Activated T-cell treated with anti-CD3 and anti-CD28 coated beads, Interleukin-2, amount 50 U/mL, for 72 hours (primary cell): ENCODE measurements around the gene DROSHA. TPM values are rescaled to one million over a fixed set of nuclear protein-coding genes. Genes with fewer than 3 reads are reported as not detected.
"Not testable (repeated sequence)": the region's sequence is repeated elsewhere in the genome, so short reads cannot be mapped to it uniquely, and the experiment has no call there.

Experiments
- ATAC-seq, 2 donors: fragments of 150-1000 bp; cut with Tn5 transposase; replicated peaks in 1 of 2; 2 replicates each; pipeline ENCODE4 v1.10.0; 2021; ENCODE audit warnings: moderate library complexity in 2 of 2, mild to moderate bottlenecking in 1 of 2
- DNase-seq, 2 donors: peaks; one replicate each; pipeline ENCODE4 v3.0.0; 2021 to 2022; ENCODE audit warnings: mixed read lengths in 1 of 2
- H3K27ac Mint-ChIP-seq: one replicate; pipeline ENCODE4 v1.8.0; 2022; ENCODE audit warnings: mild to moderate bottlenecking, moderate library complexity, mixed read lengths
- H3K27me3 Mint-ChIP-seq: one replicate; pipeline ENCODE4 v1.8.0; 2022; ENCODE audit warnings: low read depth, mixed read lengths
- H3K36me3 Mint-ChIP-seq, 2 donors: one replicate each; pipeline ENCODE4 v1.8.0; 2022; ENCODE audit warnings: mixed read lengths in 2 of 2, mild to moderate bottlenecking in 1 of 2; ENCODE audit not compliant: insufficient read depth in 2 of 2
- H3K4me1 Mint-ChIP-seq: one replicate; pipeline ENCODE4 v1.8.0; 2022; ENCODE audit warnings: low read depth, mixed read lengths
- H3K4me3 Mint-ChIP-seq, 2 donors: one replicate each; pipeline ENCODE4 v1.8.0; 2022; ENCODE audit warnings: mild to moderate bottlenecking in 2 of 2, mixed read lengths in 2 of 2, moderate library complexity in 2 of 2
- H3K9me3 Mint-ChIP-seq, 2 donors: one replicate each; pipeline ENCODE4 v1.8.0; 2022; ENCODE audit warnings: mixed read lengths in 2 of 2
- total RNA-seq, 2 donors: library from RNA; stranded (reverse); gene quantifications; one replicate each; pipeline ENCODE4 v1.2.3, GENCODE V29; 2022

DROSHA gene
- total RNA-seq, 2 donors from 2014 or later = 74.5 to 88.3 TPM

GRCh38 chr5:31378136-31378535 is 153.8 kb downstream of the DROSHA start:
- Mint-ChIP-seq H3K36me3 (no peaks in the 10 kb centered on the region), H3K9me3 (no peaks in the 10 kb centered on the region), H3K4me1 (no peaks in the 10 kb centered on the region), H3K27me3 (no peaks in the 10 kb centered on the region), H3K4me3 (no peak overlapping the region), H3K27ac (no peak overlapping the region)
- no peak for ATAC-seq
- DNase-seq = no peak

- Mint-ChIP-seq H3K4me1 (no peaks in the 10 kb centered on the region), H3K4me3 (no peak overlapping the region), H3K27me3 (peaks cover 3% of the 10 kb centered on the region), H3K9me3 (no peaks in the 10 kb centered on the region), H3K27ac (no peak overlapping the region), H3K36me3 (no peaks in the 10 kb centered on the region)
- DNase-seq = no peak
- no peak for ATAC-seq
Measured at GRCh38 chr5:31377274-31377946, 154.5 kb downstream of the DROSHA start.

- H3K4me1 Mint-ChIP-seq = no peaks in the 10 kb centered on the region
- no peaks in the 10 kb centered on the region for H3K36me3 Mint-ChIP-seq
- H3K27ac Mint-ChIP-seq = no peak overlapping the region
- DNase-seq (no peak), ATAC-seq (no peak)
- H3K9me3 Mint-ChIP-seq = peaks cover 0 to 1% of the 10 kb centered on the region in 2 donors
- H3K4me3 Mint-ChIP-seq = no peak overlapping the region
- H3K27me3 Mint-ChIP-seq = peaks cover 11% of the 10 kb centered on the region
Measured at GRCh38 chr5:31375999-31376720, 155.7 kb downstream of the DROSHA start.

- no peak overlapping the region for H3K4me3 Mint-ChIP-seq
- no peak for DNase-seq
- peaks cover 36% of the 10 kb centered on the region for H3K27me3 Mint-ChIP-seq
- peaks cover 0 to 2% of the 10 kb centered on the region in 2 donors for H3K9me3 Mint-ChIP-seq
- no peaks in the 10 kb centered on the region for H3K4me1 Mint-ChIP-seq
- ATAC-seq = no peak
- no peak overlapping the region for H3K27ac Mint-ChIP-seq
- no peaks in the 10 kb centered on the region for H3K36me3 Mint-ChIP-seq
Measured at GRCh38 chr5:31372124-31372523, 159.8 kb downstream of the DROSHA start.

GRCh38 chr5:31366941-31367340 is 165.0 kb downstream of the DROSHA start:
- ATAC-seq (no peak), DNase-seq (no peak)
- H3K4me1 Mint-ChIP-seq = no peaks in the 10 kb centered on the region
- H3K4me3 Mint-ChIP-seq = no peak overlapping the region
- peaks cover 7 to 9% of the 10 kb centered on the region in 2 donors for H3K9me3 Mint-ChIP-seq
- peaks cover 37% of the 10 kb centered on the region for H3K27me3 Mint-ChIP-seq
- H3K36me3 Mint-ChIP-seq = peaks cover 0 to 4% of the 10 kb centered on the region in 2 donors
- no peak overlapping the region for H3K27ac Mint-ChIP-seq

GRCh38 chr5:31365776-31366175 is 166.1 kb downstream of the DROSHA start:
- H3K9me3 Mint-ChIP-seq = peaks cover 7% of the 10 kb centered on the region in 2 donors
- DNase-seq (no peak), ATAC-seq (no peak)
- no peak overlapping the region for H3K27ac Mint-ChIP-seq
- peaks cover 0 to 4% of the 10 kb centered on the region in 2 donors for H3K36me3 Mint-ChIP-seq
- no peaks in the 10 kb centered on the region for H3K4me1 Mint-ChIP-seq
- peaks cover 30% of the 10 kb centered on the region for H3K27me3 Mint-ChIP-seq
- H3K4me3 Mint-ChIP-seq = no peak overlapping the region

- ATAC-seq (no peak), DNase-seq (no peak)
- no peak overlapping the region for H3K27ac Mint-ChIP-seq
- peaks cover 0 to 4% of the 10 kb centered on the region in 2 donors for H3K36me3 Mint-ChIP-seq
- peaks cover 7% of the 10 kb centered on the region in 2 donors for H3K9me3 Mint-ChIP-seq
- no peaks in the 10 kb centered on the region for H3K4me1 Mint-ChIP-seq
- H3K27me3 Mint-ChIP-seq = peaks cover 27% of the 10 kb centered on the region
- H3K4me3 Mint-ChIP-seq = no peak overlapping the region
Measured at GRCh38 chr5:31364881-31365636, 166.8 kb downstream of the DROSHA start.

- ATAC-seq (no peak), DNase-seq (no peak)
- peaks cover 12% of the 10 kb centered on the region for H3K27me3 Mint-ChIP-seq
- H3K27ac Mint-ChIP-seq = no peak overlapping the region
- H3K9me3 Mint-ChIP-seq = peaks cover 7% of the 10 kb centered on the region in 2 donors
- H3K36me3 Mint-ChIP-seq = peaks cover 0 to 4% of the 10 kb centered on the region in 2 donors
- no peaks in the 10 kb centered on the region for H3K4me1 Mint-ChIP-seq
- no peak overlapping the region for H3K4me3 Mint-ChIP-seq
Measured at GRCh38 chr5:31362931-31363568, 168.8 kb downstream of the DROSHA start.

GRCh38 chr5:31362529-31362900 is 169.4 kb downstream of the DROSHA start:
- Mint-ChIP-seq H3K9me3 (peaks cover 7 to 9% of the 10 kb centered on the region in 2 donors), H3K27me3 (peaks cover 8% of the 10 kb centered on the region), H3K27ac (no peak overlapping the region), H3K4me3 (no peak overlapping the region), H3K36me3 (peaks cover 0 to 4% of the 10 kb centered on the region in 2 donors), H3K4me1 (no peaks in the 10 kb centered on the region)
- ATAC-seq (no peak), DNase-seq (no peak)

- H3K27me3 Mint-ChIP-seq, H3K4me1 Mint-ChIP-seq, H3K36me3 Mint-ChIP-seq, H3K4me3 Mint-ChIP-seq, DNase-seq, H3K27ac Mint-ChIP-seq, H3K9me3 Mint-ChIP-seq, ATAC-seq: not testable (repeated sequence)
Measured at GRCh38 chr5:31361704-31362528, 170.0 kb downstream of the DROSHA start.

GRCh38 chr5:31361234-31361633 is 170.7 kb downstream of the DROSHA start:
- H3K4me1 Mint-ChIP-seq = no peaks in the 10 kb centered on the region
- no peak overlapping the region for H3K4me3 Mint-ChIP-seq
- ATAC-seq (no peak), DNase-seq (no peak)
- H3K27me3 Mint-ChIP-seq = peaks cover 7% of the 10 kb centered on the region
- peaks cover 0 to 4% of the 10 kb centered on the region in 2 donors for H3K36me3 Mint-ChIP-seq
- peaks cover 7 to 9% of the 10 kb centered on the region in 2 donors for H3K9me3 Mint-ChIP-seq
- no peak overlapping the region for H3K27ac Mint-ChIP-seq

- Mint-ChIP-seq H3K36me3 (peaks cover 0 to 4% of the 10 kb centered on the region in 2 donors), H3K27ac (no peak overlapping the region), H3K27me3 (peaks cover 7% of the 10 kb centered on the region), H3K9me3 (peaks cover 7 to 8% of the 10 kb centered on the region in 2 donors), H3K4me3 (no peak overlapping the region), H3K4me1 (no peaks in the 10 kb centered on the region)
- no peak for ATAC-seq
- DNase-seq = no peak
Measured at GRCh38 chr5:31359839-31360238, 172.1 kb downstream of the DROSHA start.
